Measurements from ENCODE around the gene FBLN2. TPM values are rescaled to one million over a fixed set of nuclear protein-coding genes. Genes with fewer than 3 reads are reported as not detected.

The FBLN2 gene
- total RNA-seq, 1 experiment from 2014 or later = 0.39 TPM

GRCh38 chr3:13582366-13583250 lies 33.7 kb downstream of the FBLN2 start:
- H3K4me3 ChIP-seq (replicated peaks in 1 of 2; ENCODE audit: low read depth in 1 of 2, low read length in 2 of 2) = no peak overlapping the region
- TF ChIP-seq EZH2 (IDR thresholded peaks at IDR 0.05) (no peak), SIN3A (IDR thresholded peaks at IDR 0.05; ENCODE audit: low read depth) (no peak), EZH2phosphoT487 (IDR thresholded peaks at IDR 0.05; ENCODE audit: borderline replicate concordance) (no peak), YY1 (IDR thresholded peaks at IDR 0.05; ENCODE audit: extremely low read depth, insufficient replicate concordance, low read depth, low read length) (no peak), RAD21 (IDR thresholded peaks at IDR 0.05; ENCODE audit: low read depth) (no peak), CBX3 (IDR thresholded peaks at IDR 0.05; ENCODE audit: low read depth) (no peak), CEBPB (IDR thresholded peaks at IDR 0.05; ENCODE audit: low read depth) (no peak), TCF7L2 (IDR thresholded peaks at IDR 0.05; ENCODE audit: borderline replicate concordance, extremely low read depth, insufficient read depth, insufficient read length) (no peak), ZNF274 (IDR thresholded peaks at IDR 0.05; ENCODE audit: low read depth, low read length) (no peak), SP1 (IDR thresholded peaks at IDR 0.05; ENCODE audit: low read depth) (no peak), ZBTB33 (IDR thresholded peaks at IDR 0.05; ENCODE audit: extremely low read depth, insufficient replicate concordance, low read length) (no peak), ELF1 (IDR thresholded peaks at IDR 0.05; ENCODE audit: borderline replicate concordance, low read depth) (no peak), FOSL1 (IDR thresholded peaks at IDR 0.05; ENCODE audit: low read depth) (no peak)
- H3K9me2 ChIP-seq (ENCODE audit: insufficient read depth) = no peaks in the 10 kb centered on the region
- H4K20me1 ChIP-seq (ENCODE audit: insufficient read depth) = no peaks in the 10 kb centered on the region
- CTCF ChIA-PET = no interaction called here
- no peak overlapping the region for H3K9ac ChIP-seq (ENCODE audit: low read length)
- H3K27ac ChIP-seq (ENCODE audit: low read depth, low read length) = no peak overlapping the region
- no TSS peak for BruUV-seq (replicated peaks)
- no peaks in the 10 kb centered on the region for H3K9me3 ChIP-seq (ENCODE audit: control insufficient read depth in 1 of 2, insufficient read depth in 1 of 2, low read depth in 1 of 2, low read length in 2 of 2)
- POLR2A ChIA-PET = no interaction called here
- no peak for DNase-seq (ENCODE audit: low read depth, low spot score)
- H2AFZ ChIP-seq (ENCODE audit: low read depth, low read length, poor library complexity, severe bottlenecking) = no peak overlapping the region
- RAD21 ChIA-PET (ENCODE audit: low non-redundant PET in 1 of 2, low total read pairs in 2 of 2, uncharacterized antibody in 2 of 2, unreplicated experiment in 2 of 2) = no interaction called here
- H3K4me2 ChIP-seq (ENCODE audit: low read length) = no peak overlapping the region
- intact Hi-C loops (cut with micrococcal nuclease) = no loop called here
- no peaks in the 10 kb centered on the region for H3K27me3 ChIP-seq (ENCODE audit: insufficient read depth, low read length)
- no peaks in the 10 kb centered on the region for H3K79me2 ChIP-seq (ENCODE audit: insufficient read depth, low read length)
- H3K4me1 ChIP-seq (ENCODE audit: control insufficient read depth in 1 of 2, insufficient read depth in 2 of 2, low read length in 2 of 2) = no peaks in the 10 kb centered on the region
- ATAC-seq = no peak
- no peaks in the 10 kb centered on the region for H3K36me3 ChIP-seq (ENCODE audit: control insufficient read depth in 1 of 2, insufficient read depth in 2 of 2, low read length in 2 of 2)

Measured in HCT116 (cell line).